Activated naive CD4-positive, alpha-beta T cell treated with anti-CD3 and anti-CD28 coated beads, Interleukin-2, amount 10 ng/mL, durations not matched to agents 7 days and 5 days (primary cell): Measurements from ENCODE around the gene MED13.

Experiments used
- CTCF ChIA-PET: fragments of 350-600 bp; sonication (Branson Sonifier 250); formaldehyde crosslinking; loops from one replicate; lab custom pipeline; 2021; ENCODE audit warnings: antibody characterized with exemption; lab: Charles Lee
- DNase-seq: peaks from one replicate; pipeline ENCODE4 v3.0.0-alpha.2; 2020
- H3K27ac Mint-ChIP-seq: one replicate; pipeline ENCODE4 v1.8.0; 2021; ENCODE audit warnings: mild to moderate bottlenecking, moderate library complexity, mixed read lengths
- H3K27me3 Mint-ChIP-seq: one replicate; pipeline ENCODE4 v1.8.0; 2021; ENCODE audit warnings: mild to moderate bottlenecking, mixed read lengths
- H3K36me3 Mint-ChIP-seq: one replicate; pipeline ENCODE4 v1.8.0; 2021; ENCODE audit warnings: mixed read lengths
- H3K4me1 Mint-ChIP-seq: one replicate; pipeline ENCODE4 v1.8.0; 2021; ENCODE audit warnings: mixed read lengths
- H3K4me3 Mint-ChIP-seq: one replicate; pipeline ENCODE4 v1.8.0; 2021; ENCODE audit warnings: mild to moderate bottlenecking, moderate library complexity, mixed read lengths
- H3K9me3 Mint-ChIP-seq: one replicate; pipeline ENCODE4 v1.8.0; 2021; ENCODE audit warnings: mixed read lengths

Gene MED13, protein sequence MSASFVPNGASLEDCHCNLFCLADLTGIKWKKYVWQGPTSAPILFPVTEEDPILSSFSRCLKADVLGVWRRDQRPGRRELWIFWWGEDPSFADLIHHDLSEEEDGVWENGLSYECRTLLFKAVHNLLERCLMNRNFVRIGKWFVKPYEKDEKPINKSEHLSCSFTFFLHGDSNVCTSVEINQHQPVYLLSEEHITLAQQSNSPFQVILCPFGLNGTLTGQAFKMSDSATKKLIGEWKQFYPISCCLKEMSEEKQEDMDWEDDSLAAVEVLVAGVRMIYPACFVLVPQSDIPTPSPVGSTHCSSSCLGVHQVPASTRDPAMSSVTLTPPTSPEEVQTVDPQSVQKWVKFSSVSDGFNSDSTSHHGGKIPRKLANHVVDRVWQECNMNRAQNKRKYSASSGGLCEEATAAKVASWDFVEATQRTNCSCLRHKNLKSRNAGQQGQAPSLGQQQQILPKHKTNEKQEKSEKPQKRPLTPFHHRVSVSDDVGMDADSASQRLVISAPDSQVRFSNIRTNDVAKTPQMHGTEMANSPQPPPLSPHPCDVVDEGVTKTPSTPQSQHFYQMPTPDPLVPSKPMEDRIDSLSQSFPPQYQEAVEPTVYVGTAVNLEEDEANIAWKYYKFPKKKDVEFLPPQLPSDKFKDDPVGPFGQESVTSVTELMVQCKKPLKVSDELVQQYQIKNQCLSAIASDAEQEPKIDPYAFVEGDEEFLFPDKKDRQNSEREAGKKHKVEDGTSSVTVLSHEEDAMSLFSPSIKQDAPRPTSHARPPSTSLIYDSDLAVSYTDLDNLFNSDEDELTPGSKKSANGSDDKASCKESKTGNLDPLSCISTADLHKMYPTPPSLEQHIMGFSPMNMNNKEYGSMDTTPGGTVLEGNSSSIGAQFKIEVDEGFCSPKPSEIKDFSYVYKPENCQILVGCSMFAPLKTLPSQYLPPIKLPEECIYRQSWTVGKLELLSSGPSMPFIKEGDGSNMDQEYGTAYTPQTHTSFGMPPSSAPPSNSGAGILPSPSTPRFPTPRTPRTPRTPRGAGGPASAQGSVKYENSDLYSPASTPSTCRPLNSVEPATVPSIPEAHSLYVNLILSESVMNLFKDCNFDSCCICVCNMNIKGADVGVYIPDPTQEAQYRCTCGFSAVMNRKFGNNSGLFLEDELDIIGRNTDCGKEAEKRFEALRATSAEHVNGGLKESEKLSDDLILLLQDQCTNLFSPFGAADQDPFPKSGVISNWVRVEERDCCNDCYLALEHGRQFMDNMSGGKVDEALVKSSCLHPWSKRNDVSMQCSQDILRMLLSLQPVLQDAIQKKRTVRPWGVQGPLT (N-terminal part only)

DNA sequence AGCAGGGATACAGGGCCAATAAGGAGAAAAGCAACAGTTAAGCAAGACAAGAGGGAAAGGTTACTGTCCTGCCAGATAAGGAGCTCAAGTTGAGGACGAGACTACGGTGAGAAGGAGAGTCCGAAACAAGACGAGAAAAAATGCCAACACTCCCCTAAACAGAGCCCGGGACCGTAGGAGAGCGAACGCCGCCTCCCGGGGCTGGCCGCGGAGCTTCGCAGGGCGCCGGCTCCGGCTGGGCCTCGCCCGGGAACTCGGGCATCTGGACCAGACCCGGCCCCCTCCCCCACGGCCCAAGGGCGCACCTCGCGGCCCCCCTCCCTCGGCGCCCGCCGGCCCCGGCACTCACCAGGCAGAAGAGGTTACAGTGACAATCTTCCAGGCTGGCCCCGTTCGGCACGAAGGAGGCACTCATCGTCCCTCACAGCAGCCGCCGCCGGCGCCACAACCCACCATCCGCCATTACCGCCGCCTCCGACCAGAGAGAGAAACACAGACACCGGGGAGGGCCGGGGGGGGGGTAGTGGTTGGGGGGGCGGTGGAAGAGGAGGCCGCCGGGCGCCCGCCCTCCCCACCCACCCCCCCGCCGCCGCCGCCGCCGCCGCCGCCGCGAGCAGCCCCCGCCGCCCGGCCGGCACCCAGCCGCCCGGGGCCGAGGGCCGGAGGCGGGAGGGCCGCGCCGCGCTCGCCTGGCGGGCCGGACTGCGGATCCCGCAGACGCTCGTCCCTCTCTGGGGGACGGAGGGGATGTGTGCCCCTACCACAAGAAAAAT is at the start of gene MED13:
TSS of gene MED13 (minus strand) at position 488 of the 773 bp plus-strand sequence. CDS start at position 415, 73 bp downstream.
- CTCF ChIA-PET, result interaction anchor here (0.5 to 1.6 kb wide), 10 partner anchors 11 to 1761 kb away, joined by 3 to 11 read pairs (median 5); no protein-coding TSS in a partner anchor
- Mint-ChIP-seq H3K27ac (peak within 1 kb of the TSS; percentile 97), H3K27me3 (peaks cover 8% of the 10 kb centered on the region), H3K4me3 (peak within 1 kb of the TSS; percentile 93), H3K4me1 (peaks cover 34% of the 10 kb centered on the region), H3K9me3 (no peaks in the 10 kb centered on the region), H3K36me3 (peaks cover 19% of the 10 kb centered on the region)
- DNase-seq, result peak; percentile 73

DNA sequence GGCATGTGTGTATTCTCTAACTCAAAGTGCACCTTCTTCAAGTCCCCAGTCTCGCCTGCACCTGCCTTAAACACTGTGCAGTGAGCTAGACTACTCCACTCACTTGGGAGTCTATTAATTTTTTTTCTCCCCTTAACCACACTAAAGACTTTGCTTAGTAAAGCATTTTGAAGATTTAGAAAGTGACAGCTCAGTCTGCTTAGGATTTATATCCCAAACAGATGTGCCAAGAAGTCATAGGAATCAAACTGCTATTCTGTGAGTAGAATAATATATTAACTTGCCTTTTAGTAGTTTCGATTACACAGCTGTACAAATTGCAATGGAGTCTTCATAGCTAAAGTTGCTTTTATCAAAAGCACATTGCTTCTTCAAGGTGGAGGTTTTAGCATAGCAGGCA is 47.2 kb upstream of the MED13 start:
- Mint-ChIP-seq H3K27ac (no peak overlapping the region), H3K36me3 (no peaks in the 10 kb centered on the region), H3K9me3 (no peaks in the 10 kb centered on the region), H3K4me1 (no peaks in the 10 kb centered on the region), H3K4me3 (no peak overlapping the region), H3K27me3 (peaks cover 4% of the 10 kb centered on the region)
- DNase-seq, result no peak
- CTCF ChIA-PET, result interaction anchor here (0.9 kb wide), 1 partner anchor 16 kb away, joined by 3 read pairs; no protein-coding TSS in a partner anchor

DNA sequence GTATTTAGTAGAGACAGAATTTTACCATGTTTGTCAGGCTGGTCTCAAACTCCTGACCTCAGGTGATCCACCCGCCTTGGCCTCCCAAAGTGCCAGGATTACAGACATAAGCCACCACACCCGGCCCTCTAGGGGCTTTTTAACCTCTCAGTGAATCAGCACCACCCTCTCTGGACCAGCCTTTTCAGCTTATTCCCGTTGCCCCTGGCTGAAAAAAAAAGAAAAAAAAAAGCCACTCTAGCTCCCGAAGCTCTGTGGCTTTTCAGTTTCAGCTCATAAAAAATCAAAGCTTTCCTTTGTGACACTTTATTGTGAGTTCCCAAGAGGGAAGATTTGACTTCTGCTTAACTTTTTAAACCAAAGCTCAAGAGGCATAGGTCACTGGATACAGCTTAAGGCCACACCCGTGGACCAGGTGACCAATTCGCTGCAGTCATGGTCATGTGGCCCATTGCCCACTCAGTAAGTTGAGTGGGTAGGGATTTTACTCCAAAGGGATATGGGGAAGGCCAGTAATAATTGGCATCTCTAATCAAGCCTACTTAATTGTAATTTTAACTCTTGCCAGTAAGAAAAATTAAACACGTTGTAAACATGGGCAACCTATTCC is 46.6 kb upstream of the MED13 start:
- H3K4me3 Mint-ChIP-seq, result no peak overlapping the region
- CTCF ChIA-PET, result interaction anchor here (0.9 kb wide), 1 partner anchor 16 kb away, joined by 3 read pairs; no protein-coding TSS in a partner anchor
- H3K27ac Mint-ChIP-seq, result no peak overlapping the region

DNA sequence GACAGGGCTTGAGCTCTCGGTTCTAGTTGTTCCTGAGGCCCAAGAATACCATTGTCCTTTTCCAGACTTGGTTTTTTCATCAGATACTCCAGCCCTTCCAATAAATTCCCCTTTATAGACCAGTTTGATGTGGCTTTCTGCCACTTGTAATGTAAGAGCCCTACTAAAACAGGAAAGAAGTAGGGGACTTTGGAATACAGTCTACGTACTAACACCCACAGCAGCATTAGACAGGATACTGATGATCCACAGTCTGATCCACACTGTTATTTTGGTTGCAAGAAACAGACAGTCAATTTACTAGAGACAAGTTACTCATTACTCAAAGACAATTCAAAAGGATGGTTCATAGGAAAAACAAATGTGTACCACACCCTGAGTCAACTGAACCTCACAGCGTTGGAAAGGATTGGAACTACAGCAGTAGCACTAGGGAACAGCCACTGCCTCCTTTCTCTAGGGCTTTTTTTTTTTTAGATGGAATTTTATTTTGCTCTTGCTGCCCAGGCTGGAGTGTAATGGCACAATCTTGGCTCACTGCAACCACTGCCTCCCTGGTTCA is 45.9 kb upstream of the MED13 start:
- Mint-ChIP-seq H3K4me3 (no peak overlapping the region), H3K36me3 (no peaks in the 10 kb centered on the region), H3K27ac (no peak overlapping the region), H3K27me3 (peaks cover 5% of the 10 kb centered on the region), H3K9me3 (no peaks in the 10 kb centered on the region), H3K4me1 (no peaks in the 10 kb centered on the region)
- CTCF ChIA-PET, result interaction anchor here (1.4 kb wide), 1 partner anchor 13 kb away, joined by 5 read pairs; no protein-coding TSS in a partner anchor
- DNase-seq, result no peak

More for the DNA sequence above, 46.6 kb upstream of the MED13 start:
- no peaks in the 10 kb centered on the region for H3K4me1 Mint-ChIP-seq
- peaks cover 4% of the 10 kb centered on the region for H3K27me3 Mint-ChIP-seq
- H3K36me3 Mint-ChIP-seq, result no peaks in the 10 kb centered on the region
- DNase-seq, result no peak
- no peaks in the 10 kb centered on the region for H3K9me3 Mint-ChIP-seq

DNA sequence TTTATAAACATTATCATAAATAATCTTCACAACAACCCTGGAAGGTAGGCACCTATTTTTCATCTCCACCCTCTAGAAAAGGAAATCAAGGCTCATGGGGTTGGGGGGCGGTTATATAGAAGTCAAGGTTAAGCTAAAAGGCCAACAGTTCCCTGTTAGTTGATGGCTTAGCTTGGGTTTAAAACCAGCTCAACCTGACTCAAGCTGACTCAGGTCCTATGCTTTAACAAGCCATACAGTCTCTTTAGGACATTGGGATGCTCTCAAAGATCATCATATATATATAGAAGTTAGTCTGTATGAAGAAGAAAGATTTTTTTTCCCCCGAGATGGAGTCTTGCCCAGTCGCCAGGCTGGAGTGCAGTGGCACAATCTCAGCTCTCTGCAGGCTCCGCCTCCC is 44.8 kb upstream of the MED13 start:
- no peaks in the 10 kb centered on the region for H3K4me1 Mint-ChIP-seq

DNA sequence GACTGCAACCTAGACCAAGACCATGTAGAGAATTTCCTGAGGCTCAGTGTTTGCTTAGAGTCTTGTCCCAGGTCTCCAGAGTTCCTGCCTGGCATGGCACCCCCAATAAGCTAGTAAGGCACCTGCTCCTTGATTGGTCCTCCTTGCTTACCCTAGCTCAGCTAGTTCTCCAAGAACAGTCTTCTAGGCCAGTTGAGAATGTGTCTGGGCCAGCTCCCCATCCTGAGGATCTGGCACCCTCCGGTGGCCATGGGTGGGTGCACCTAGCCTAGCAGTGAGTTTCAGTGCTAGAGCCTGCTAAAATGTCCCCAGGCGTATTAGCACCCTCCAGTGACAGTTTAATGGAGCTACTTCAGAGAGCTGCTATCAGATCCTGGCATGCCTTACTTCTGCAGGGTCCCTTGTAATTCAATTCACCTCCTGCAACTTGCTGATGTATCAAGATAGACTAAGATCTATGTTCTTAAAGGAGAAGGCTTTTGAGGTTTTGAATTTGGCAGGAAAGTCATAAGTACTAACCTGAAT is 44.4 kb upstream of the MED13 start:
- Mint-ChIP-seq H3K4me3 (no peak overlapping the region), H3K36me3 (no peaks in the 10 kb centered on the region), H3K27me3 (peaks cover 17% of the 10 kb centered on the region), H3K27ac (no peak overlapping the region), H3K4me1 (no peaks in the 10 kb centered on the region), H3K9me3 (no peaks in the 10 kb centered on the region)
- CTCF ChIA-PET, result interaction anchor here (0.5 to 1.8 kb wide), 43 partner anchors 9 to 696 kb away, joined by 3 to 18 read pairs (median 4); partner anchors contain the start of gene MED13
- peak; percentile 79 for DNase-seq

More for the DNA sequence above, 44.8 kb upstream of the MED13 start:
- Mint-ChIP-seq H3K36me3 (no peaks in the 10 kb centered on the region), H3K9me3 (no peaks in the 10 kb centered on the region), H3K27ac (no peak overlapping the region), H3K27me3 (peaks cover 15% of the 10 kb centered on the region), H3K4me3 (no peak overlapping the region)
- no peak for DNase-seq
- CTCF ChIA-PET, result interaction anchor here (0.5 to 1.8 kb wide), 37 partner anchors 9 to 697 kb away, joined by 3 to 18 read pairs (median 4); partner anchors contain the start of gene MED13

DNA sequence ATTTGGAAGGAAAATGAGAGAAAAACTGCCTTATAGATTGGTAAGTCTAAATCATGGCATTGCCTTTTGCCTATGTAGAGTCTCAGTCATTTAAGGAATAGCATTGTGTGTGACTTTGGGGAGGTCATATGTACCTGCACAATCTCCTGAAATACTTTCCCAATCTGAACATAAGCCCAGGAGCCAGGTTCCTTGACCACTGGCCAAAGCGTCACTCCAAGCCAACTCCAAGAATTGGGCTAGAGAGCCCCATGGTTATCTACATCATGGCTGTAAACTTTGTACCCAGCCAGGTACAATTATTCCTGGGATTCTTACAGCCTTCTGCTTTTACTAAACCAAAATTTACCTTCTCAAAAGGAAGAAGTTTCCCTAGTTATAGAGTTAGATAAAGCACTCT is 40.8 kb upstream of the MED13 start:
- no peaks in the 10 kb centered on the region for H3K9me3 Mint-ChIP-seq
- no peak for DNase-seq
- H3K4me1 Mint-ChIP-seq, result no peaks in the 10 kb centered on the region
- peaks cover 17% of the 10 kb centered on the region for H3K27me3 Mint-ChIP-seq
- no peaks in the 10 kb centered on the region for H3K36me3 Mint-ChIP-seq
- CTCF ChIA-PET, result interaction anchor here (1.1 kb wide), 1 partner anchor 471 kb away, joined by 3 read pairs; no protein-coding TSS in a partner anchor
- H3K27ac Mint-ChIP-seq, result no peak overlapping the region
- no peak overlapping the region for H3K4me3 Mint-ChIP-seq

DNA sequence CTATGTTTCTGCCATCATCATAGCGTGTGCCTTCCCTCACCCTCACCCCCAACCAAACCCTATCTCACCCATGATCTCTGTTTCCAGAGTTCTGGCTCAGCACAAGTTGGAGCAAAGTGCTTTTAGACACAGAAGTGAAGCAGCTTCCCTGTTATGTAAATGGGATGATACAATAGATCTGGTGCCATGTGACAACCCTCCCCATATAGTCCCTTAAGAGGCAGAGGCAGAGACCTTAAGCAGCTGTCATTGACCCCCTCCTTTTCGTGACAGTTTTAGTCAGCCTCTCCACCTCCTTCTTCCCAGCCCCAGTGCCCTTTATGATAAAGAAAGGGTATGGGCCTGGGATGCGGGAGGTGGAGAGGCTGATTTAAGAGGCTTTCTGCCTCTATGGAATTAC is 40.3 kb upstream of the MED13 start:
- Mint-ChIP-seq H3K9me3 (no peaks in the 10 kb centered on the region), H3K27me3 (peaks cover 17% of the 10 kb centered on the region), H3K36me3 (no peaks in the 10 kb centered on the region), H3K27ac (no peak overlapping the region), H3K4me1 (no peaks in the 10 kb centered on the region), H3K4me3 (no peak overlapping the region)
- CTCF ChIA-PET, result no interaction called here
- DNase-seq, result no peak

DNA sequence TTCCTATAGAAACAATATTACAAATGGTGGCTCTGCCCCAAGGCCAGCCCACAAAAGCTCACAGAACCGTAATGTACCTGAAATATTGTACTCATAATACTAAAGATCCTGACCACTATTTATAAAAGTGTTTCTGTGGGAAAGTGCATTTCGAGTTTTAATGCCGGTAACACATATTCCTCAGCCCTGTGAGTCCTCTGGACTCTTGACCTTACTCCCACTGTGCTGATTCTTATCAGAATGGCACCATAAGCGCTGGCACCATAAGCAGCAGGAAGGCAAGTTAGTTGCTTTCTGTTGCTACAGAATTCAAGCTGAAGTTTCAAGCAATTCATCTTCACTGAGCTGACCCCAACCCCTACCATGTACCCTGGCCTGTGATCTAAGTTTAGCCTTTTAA is 36.4 kb upstream of the MED13 start:
- no peak overlapping the region for H3K27ac Mint-ChIP-seq
- H3K9me3 Mint-ChIP-seq, result no peaks in the 10 kb centered on the region
- CTCF ChIA-PET, result interaction anchor here (1.3 to 1.8 kb wide), 2 partner anchors 8 to 36 kb away, joined by 3 to 4 read pairs; no protein-coding TSS in a partner anchor
- H3K4me1 Mint-ChIP-seq, result peaks cover 15% of the 10 kb centered on the region
- DNase-seq, result no peak
- H3K27me3 Mint-ChIP-seq, result peaks cover 13% of the 10 kb centered on the region
- H3K36me3 Mint-ChIP-seq, result no peaks in the 10 kb centered on the region
- H3K4me3 Mint-ChIP-seq, result no peak overlapping the region

DNA sequence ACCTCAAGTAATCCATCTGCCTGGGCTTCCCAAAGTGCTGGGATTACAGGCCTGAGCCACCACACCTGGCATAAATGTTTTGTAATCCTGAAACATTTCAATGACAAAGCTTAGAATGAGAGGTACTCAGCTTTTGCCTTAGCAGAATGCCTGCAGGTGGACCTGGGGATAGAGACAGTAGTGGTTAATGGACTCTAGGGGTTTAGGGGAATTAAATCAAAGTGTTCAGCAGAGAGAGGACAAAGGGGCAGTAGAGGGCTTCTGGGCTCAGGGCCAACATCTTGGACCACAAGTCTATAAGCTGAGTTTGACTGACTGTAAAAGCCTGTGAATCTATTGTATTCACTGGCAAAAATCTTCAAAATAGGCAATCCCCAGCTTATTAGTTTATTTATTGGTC is 36.0 kb upstream of the MED13 start:
- H3K9me3 Mint-ChIP-seq, result no peaks in the 10 kb centered on the region
- H3K4me3 Mint-ChIP-seq, result no peak overlapping the region
- no peaks in the 10 kb centered on the region for H3K36me3 Mint-ChIP-seq
- no peak for DNase-seq
- peaks cover 15% of the 10 kb centered on the region for H3K4me1 Mint-ChIP-seq
- H3K27me3 Mint-ChIP-seq, result peaks cover 13% of the 10 kb centered on the region
- CTCF ChIA-PET, result interaction anchor here (1.8 kb wide), 1 partner anchor 8 kb away, joined by 4 read pairs; no protein-coding TSS in a partner anchor
- H3K27ac Mint-ChIP-seq, result no peak overlapping the region

DNA sequence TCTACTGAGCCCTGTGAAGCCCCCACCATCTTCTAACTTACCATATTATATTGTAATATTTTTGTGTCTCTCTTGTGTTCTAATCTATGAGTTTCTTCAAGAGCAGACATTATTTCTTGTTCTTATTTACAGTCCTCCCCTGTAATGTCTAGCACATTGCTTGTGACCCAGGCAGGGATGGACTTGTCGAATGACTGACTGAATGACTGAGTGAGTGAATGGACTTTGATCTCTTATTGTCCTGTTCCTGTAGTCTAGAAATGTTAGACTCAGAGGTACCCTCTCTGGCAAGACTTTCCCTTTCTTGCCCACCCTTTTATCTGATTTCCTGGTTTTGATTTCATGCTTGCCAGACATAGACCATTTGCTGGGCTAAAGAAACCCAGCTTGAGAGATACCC is 35.0 kb upstream of the MED13 start:
- no peaks in the 10 kb centered on the region for H3K36me3 Mint-ChIP-seq
- peaks cover 15% of the 10 kb centered on the region for H3K4me1 Mint-ChIP-seq
- no peak for DNase-seq
- CTCF ChIA-PET, result interaction anchor here (1.8 kb wide), 1 partner anchor 9 kb away, joined by 4 read pairs; no protein-coding TSS in a partner anchor
- H3K4me3 Mint-ChIP-seq, result no peak overlapping the region
- H3K27me3 Mint-ChIP-seq, result peaks cover 3% of the 10 kb centered on the region
- H3K9me3 Mint-ChIP-seq, result no peaks in the 10 kb centered on the region
- no peak overlapping the region for H3K27ac Mint-ChIP-seq

DNA sequence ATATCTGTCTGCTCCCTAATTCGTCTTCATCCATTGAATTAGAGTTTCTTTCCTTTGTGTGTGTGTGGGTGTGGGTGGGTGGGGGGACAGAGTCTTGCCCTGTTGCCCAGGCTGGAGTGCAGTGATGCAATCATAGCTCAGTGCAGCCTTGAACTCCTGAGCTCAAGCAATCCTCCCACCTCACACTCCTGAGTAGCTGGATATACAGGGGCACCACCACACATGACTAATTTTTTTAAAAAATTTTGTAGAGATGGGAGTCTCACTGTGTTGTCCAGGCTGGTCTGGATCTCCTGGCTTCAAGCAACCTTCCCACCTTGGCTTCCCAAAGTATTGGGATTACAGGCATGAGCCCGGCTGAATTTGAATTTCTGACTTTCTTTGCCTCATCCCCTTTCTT is 34.5 kb upstream of the MED13 start:
- H3K9me3 Mint-ChIP-seq, result no peaks in the 10 kb centered on the region
- H3K4me1 Mint-ChIP-seq, result peaks cover 15% of the 10 kb centered on the region
- CTCF ChIA-PET, result no interaction called here
- H3K36me3 Mint-ChIP-seq, result no peaks in the 10 kb centered on the region
- H3K27ac Mint-ChIP-seq, result no peak overlapping the region
- H3K4me3 Mint-ChIP-seq, result no peak overlapping the region
- DNase-seq, result no peak
- H3K27me3 Mint-ChIP-seq, result no peaks in the 10 kb centered on the region
